C1 segment of cervical spinal cord (tissue), 14 donors: ENCODE data around the gene EIF4G1.

Experiments
- DNase-seq, 14 donors: peaks; one replicate each; lab custom pipeline; 2025; lab: John Stamatoyannopoulos, UW

Gene EIF4G1

DNA sequence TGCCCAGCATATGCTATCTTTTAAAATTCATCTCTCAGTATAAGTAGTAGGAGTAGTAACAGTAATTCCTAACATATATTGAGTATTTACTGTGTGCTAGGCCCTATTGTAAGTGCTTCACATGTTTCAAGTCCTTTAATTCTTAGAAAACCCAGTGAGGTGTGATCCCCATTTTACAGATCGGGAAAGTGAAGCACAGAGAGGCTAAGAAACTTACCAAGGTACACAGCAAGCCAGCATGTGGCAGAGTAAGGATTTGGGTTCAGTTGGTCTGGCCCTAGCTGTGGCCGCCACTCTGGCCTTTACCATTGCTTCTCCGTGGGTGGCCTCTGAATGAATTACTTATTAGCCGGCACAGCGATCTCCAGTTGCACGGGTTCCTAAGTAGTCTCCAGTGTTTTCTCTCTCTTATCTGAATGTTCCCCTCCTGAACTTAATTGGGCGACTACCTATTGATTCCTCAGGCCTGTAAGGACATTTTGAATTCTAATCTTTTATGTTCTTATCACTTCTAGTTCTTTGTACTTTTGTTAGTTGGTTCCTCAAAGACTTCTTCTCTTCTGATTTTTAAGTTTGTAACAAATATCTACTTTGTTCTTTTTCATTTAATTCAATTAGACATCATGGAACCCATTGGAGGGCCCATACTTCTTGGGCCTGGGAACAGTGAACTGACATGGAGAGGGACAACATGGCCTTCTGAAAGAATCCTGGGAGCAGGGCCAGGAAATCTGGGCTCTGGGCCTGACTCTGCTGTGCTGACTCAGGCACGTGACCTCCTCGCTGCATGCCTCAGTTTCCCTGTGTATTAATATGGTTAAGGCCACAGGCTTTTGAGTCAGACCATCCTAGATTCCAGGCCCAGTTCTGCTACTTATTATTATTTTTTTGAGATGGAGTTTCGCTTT is 35.4 kb downstream of the EIF4G1 start:
- peak in 1 of 14 donors; percentile 12 for DNase-seq

DNA sequence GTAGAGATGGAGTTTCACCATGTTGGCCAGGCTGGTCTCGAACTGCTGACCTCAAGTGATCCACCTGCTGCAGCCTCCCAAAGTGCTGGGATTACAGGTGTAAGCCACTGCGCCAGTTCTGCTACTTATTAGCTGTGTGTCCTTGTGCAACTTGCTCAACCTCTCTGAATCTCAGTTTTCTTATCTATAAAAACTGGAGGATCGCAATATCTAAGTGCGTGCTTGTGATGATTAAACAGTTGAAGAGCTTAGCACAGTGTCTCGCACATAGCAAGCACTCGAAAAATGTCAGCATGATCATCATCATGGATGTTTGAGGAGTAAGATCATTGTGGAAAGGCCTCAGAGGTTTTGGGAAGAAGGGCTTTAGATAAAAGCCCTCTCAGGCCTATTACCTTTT is 36.2 kb downstream of the EIF4G1 start:
- no peak for DNase-seq

DNA sequence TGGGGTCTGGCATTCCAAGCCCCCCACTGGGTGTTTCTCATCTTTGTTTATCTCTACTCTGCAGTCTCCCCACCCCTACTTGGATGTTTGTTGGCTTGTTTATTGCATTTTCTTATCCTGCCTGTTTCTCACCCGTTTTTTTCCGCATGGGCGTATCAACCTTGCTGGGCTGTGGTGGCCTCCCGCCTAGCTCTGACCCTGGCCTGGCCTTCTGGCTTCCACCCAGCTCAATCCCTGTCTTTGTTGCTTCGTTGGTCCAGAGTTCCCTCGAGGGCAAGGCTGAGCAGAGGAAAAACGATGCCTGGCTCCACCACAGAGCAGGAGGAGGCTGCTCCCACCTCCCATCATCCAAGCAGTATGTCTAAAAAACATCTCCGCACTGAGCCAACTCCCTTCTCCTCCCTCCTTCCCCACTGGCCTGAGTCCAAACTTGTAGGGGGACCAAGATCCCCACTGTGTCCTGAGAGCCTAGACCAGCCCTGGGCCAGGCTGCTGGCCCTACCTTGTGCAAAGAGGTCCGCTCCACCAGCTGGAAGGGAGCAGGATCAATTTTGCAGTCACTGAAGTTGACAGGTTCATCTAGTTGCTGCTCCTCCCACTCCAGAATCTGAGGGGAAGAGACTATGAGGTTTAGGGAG is 37.2 kb downstream of the EIF4G1 start:
- DNase-seq = no peak

DNA sequence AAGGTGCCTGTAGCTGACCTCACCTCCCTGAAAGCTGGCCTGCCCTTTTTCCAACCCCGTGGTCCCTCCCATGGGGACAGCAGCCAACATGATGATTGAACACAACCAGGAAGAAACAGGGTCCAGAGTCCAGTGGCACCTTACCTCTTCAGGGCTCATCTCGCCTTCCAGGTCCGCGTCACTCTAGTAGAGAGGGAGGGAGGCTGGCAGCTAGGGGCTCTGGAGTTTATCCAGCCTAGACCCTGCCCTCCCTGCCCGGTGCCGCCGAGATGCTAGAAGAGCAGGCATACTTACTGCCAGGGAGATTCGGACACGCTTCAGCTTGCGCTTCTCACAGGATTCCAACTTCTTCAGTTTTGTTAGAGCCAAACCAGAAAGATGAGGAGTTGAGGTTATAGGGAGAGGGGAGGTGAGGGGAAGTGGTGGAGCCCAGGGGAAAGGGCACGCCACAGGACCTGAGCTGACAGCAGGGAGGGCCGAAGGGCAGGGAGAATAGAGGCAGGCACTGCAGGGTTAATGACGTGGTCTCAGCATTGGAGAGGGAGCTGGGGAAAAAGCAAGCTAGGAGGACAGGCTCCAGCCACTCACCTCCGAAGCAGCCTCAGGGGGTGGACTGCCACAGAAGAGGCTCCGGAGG is 37.9 kb downstream of the EIF4G1 start:
- DNase-seq = no peak

DNA sequence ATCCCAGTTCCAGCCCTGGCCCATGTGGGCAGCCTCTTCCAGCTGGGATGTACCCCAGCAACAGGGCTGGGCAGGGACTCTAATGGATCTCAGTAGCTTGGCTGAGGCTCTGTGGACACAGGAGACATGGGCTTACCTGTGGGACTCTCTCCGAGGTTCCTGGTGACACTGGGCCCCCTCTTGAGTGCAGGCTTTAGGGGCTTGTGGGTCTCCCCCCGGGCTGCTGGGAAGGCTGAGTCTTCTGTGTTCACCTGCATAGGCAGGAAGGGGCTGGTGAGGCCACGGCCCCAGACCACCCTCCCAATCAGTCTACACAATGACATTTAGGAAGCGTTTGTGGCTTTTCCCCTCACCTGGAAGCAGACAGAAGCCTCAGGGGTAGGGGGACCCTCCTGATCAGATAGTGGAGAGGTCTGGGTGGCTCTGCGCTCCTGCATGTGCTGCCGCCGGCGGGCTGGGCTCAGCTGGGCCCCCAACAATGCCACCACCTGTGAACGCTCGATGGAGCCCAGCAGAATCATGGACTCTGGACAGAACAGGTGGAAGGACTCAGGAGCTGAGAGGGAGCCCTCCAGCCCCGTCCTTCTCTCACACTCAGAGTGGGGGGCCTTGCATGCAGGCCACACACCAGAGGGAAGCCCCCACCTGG is 38.6 kb downstream of the EIF4G1 start:
- DNase-seq = no peak

DNA sequence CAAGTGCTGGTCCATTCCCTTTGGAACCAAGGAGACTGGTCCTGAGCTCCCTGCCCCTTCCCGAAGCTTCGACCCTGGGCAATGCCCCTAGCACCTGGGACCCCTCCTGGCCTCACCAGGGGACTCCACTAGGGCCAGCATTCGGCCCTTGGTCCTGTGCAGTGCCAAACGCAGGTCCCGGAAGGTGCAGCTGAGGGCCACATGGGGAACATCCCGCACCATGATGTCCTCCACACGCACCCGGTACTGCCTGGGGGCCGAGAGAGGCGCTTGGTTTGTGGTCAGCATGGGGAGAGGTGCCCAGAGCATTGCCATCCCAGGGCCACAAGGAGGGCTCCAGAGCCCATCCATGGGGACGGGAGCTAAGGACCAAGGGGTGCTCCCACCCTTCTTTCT is 39.1 kb downstream of the EIF4G1 start:
- no peak for DNase-seq

DNA sequence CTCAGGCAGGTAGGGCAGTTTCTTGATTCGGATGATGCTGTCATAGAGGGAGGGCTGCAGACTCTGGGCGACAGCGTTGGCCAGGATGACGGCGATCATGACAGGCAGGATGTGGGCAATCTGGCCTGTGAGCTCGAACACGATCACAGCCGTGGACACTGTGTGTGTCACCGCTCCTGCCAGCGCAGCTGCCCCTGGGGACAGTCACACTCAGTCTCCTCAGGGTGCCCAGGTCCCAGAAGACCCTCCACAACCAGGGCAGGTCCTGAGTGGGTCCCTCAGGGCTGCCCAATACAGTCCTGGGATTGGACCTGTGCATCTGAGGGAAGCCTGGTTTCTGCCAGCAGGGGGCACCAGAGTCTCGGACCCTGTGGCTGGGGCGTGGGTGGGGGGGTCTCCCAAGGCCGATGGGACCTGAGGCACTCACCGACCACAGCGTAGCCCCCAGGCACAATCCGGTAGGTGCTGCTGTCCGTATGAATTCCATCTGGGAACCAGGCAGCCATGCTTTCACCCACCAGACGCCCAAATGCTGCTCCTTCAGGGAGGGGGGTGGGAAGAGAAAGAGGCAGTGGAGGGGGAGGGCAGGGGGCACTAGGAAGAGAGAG is 39.8 kb downstream of the EIF4G1 start:
- peak in 2 of 14 donors; percentile 18 to 40 for DNase-seq

DNA sequence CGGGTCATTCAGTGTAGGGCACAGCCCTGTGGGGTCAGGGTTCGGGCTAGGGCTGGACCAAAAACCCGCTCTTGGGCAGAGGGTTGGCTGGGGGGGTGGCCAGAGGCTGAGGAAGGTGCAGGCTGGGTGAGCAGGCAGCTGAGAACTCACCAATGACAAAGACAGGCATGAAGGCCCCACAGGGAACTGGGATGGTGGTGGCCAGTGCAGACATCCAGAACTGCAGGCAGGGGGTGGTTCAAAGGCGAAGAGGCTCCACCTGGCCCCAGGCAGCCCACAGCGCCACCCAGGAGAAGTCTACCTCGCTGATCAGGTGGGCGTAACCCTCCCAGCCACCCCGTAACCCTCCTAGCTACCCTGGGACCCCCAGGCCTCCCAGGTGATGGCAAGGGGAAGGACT is 40.3 kb downstream of the EIF4G1 start:
- DNase-seq = no peak

DNA sequence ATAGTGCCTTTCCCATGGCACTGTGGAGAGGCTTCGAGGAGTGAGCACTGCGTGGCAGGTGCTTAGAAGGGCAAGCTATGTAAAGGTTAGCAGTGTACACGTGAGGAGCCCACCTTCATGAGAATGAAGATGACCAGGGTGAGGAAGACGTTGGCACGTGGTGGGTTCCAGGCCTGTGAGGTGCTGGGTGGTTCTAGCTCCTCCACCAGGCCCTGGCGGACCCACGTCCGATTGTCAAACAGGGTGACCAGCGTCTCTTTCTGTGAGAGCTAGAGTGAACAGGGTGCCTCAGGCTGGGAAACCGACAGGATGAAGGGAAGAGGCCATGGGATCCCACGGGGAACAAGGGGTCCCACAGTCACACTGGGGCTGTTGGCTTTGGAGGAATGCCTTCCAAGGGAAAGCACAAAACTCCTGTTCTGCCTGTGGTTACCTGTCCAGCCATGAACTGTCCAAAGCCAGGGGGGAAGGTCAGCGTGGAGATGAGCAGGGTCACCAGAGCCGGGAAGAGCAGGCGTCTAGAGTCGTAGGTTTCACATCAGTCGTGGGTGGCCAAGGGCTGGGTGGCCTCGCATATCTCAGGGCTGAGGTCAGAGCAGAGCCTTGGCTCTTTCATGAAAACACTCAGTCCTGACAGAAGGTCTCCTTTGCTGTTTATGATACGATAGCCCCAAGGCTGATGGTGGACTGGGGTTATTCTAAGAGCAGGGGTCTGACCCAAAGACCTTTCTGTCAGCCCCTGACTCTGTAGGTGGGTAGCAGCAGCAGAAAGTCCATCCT is 41.0 kb downstream of the EIF4G1 start:
- no peak for DNase-seq

DNA sequence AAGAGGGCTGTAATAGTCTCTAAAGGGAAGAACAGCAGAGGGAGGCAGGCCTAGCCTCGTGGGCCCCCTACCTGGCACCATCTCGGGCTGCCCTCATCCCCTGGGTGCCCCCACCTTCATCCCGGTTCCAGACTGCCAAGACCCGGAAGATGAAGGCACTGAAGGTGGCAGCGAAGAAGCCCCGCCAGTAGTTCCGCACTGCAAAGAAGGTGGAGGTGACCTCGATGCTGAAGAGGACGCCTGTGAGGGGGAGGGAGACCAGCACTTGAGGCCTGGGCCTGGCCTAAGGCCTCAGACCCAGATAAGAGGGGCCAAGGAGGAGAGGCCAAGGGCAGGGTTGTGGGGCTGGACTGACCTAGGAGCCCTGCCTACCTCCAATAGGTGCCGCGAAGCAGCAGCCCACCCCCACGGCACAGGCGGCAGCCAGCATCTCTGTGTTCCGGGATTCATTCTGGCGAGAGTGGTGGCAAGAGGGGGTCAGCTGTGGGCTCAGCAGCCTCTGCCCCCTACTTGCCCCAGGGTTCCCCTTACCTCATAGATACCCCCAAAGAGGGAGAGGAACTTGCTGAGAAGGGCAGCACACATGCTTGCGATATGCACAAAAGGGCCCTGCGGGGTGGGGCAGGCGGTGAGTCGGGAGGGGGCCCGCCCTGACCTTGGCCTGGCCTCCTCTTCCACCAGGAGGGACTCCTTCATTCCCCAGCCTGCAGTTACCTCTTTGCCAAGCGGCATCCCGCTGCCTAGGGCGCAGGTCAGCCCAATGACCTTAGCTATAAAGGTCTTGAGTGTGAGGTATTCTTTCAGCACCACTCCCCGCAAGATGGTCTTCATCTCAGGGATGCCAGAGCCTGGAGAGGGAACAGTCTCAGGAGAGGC is 43.1 kb downstream of the EIF4G1 start:
- no peak for DNase-seq

DNA sequence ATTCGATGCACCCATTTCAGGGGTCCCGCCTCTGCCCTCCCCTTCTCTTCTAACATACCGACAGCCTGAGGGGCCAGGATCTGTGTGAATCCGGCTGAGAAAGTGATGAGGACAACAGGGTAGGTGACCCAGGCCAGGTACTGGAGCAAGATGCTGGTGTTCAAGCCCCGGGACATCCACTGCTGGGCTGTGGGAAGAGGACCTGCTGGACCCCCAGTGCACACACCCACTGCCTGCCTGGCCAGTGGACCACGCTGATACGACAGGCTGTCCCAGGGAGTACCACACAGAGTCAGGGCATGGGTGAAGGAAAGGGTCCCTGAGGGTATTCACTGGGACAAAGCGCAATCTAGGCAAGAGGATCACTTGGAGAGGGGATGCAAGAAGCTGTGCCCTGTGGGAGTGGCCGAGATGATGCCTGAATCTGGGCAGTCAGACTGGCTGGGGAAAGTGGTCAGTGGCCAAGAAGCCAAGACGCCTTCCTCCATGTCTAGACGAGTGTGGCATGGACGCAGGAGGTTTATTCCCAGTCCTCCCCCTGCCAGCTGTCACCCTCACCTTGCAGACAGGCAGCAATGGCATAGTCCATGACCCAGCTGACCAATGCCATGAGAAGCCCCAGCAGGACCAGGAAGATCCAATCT is 43.8 kb downstream of the EIF4G1 start:
- DNase-seq = no peak

DNA sequence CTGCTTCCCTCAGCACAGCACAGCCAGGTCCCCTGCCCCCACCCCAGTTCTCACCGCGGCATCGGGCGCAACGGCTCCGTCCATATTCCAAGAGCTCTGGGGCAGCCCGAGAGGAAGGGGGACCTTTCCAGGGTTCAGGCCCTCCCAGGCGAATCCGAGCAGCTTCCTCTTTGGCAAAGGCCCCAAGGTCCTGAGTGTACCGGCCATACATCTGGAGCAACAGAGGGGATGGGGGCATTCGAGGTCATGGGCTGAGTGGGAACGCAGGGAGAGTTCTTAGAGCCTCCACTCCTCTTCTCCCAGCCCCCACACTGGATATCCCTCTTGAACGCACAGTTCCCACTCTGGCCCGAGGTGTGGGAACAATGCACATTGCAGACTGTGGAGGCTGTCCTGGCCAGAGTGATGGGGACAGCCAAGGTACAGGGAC is 44.5 kb downstream of the EIF4G1 start:
- no peak for DNase-seq

DNA sequence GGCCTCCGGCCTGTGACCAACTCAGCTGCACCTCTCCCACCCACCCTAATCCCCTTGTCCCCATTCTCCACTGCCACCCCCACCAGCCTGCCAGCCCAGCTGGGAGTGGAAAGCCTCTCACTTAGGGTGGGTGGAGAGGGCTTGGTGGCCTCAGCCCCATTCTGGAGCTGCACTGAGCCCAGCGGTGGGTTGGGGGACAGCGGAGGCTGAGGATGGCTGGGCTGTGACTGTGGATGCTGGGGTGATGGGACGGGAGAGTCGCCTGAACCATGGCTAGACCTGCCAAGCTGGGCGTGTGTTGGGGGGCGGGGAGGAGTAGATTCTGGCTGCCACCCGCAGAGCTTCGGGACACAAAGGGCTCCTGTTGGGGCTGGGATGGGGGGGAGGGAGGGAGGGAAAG is 45.2 kb downstream of the EIF4G1 start:
- DNase-seq = peak in 12 of 14 donors; percentile 20 to 74 (median 62)

DNA sequence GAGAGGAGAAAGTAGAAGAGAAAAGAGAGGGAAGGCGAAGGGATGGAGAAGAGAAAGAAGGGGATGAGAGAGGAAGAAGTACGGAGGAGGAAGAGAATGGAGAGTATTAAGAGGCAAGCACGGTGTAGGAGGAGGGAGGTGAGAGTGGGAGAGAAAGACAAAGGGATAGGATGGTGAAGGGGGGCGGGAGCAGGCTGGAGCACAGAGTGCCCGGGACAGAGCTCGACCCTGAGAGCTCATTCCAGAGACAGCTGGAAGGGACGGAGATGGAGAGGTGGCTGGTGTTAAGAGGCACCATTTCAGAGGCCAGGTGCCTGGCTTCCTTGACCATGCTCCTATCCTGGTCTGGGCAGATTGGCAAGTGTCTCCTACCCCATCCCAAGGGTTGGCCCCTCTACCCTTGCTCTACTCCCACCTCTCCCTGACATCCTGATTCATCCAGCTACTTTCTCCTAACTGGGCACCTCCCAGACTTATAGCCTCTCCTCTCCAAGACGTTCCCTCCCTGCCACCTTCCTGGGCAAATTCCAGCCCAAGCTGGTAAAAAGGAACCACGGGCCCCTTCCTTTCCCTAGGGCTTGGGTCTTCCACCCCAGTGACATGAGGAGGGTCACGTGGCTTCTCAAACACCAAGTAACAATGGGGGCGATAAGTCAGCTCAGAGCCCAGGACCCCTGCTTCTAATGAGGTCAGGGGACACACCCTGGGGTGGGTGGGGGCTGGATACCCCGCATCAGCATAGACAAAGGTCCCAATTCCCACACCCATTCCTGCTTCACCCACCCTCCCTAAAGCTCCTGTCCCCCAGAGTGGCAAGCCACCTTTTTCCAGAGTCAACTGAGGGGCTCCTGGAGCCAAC is 45.9 kb downstream of the EIF4G1 start:
- peak in 5 of 14 donors; percentile 19 to 64 (median 46) for DNase-seq

DNA sequence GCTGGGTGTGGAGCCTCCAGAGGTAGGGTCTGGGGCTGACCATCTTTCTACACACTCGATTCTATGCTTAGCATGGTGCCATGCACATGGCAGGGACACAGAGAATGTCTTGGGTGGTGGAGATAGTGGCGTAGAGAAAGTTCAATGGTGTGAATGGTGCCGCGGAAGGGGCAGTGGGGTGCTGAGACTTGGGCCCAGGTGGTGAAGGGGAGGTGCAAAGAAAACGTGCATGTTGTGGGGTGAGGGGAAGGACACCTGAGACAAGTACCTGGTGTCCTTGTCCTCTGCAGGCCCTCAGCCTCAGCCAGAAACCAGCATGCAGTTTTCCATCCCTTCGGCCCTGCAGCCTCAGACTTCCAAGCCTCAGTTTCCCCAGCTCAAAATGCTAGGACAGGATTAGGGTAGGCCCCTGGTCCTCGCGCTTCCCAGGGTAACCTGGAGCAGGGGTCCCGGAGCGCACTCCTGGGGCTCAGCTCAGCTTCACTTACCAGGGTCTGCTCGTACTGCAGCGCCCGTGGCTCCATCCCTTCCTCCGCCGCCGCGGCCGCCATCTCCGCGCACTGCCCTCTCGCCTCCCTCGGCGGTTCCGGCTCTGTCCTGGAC is 46.6 kb downstream of the EIF4G1 start:
- DNase-seq = peak in 3 of 14 donors; percentile 20 to 78 (median 65)

DNA sequence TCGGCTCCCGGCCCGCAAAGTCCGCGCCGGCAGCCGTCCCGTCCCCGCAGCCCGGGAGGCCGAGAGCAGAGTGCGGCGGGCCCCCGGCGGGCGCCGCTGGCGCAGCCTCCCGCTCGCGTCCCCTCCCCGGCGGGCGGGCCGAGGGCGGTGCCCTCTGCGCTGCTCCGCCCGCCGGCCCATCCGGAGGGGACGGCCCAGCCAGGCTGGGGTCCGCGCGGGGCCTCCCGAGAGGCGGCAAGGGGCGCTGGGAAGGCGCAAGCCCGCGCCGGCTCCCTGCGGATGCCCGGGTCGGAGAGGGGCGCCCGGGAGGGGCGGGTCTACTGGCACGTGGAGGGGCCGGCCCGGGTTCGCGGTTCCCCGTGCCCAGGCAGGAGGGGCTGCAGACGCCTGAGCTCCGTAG is 47.1 kb downstream of the EIF4G1 start, which contains the start of the genes CLCN2 and POLR2H:
TSS of gene CLCN2 (minus strand) at position 74 of the 400 bp plus-strand sequence. CDS start 126 bp downstream, outside the sequence.
TSS of gene POLR2H (plus strand) at position 179 of the 400 bp plus-strand sequence. CDS start 1,783 bp downstream, outside the sequence.
- peak in 12 of 14 donors; percentile 24 to 82 (median 65) for DNase-seq

DNA sequence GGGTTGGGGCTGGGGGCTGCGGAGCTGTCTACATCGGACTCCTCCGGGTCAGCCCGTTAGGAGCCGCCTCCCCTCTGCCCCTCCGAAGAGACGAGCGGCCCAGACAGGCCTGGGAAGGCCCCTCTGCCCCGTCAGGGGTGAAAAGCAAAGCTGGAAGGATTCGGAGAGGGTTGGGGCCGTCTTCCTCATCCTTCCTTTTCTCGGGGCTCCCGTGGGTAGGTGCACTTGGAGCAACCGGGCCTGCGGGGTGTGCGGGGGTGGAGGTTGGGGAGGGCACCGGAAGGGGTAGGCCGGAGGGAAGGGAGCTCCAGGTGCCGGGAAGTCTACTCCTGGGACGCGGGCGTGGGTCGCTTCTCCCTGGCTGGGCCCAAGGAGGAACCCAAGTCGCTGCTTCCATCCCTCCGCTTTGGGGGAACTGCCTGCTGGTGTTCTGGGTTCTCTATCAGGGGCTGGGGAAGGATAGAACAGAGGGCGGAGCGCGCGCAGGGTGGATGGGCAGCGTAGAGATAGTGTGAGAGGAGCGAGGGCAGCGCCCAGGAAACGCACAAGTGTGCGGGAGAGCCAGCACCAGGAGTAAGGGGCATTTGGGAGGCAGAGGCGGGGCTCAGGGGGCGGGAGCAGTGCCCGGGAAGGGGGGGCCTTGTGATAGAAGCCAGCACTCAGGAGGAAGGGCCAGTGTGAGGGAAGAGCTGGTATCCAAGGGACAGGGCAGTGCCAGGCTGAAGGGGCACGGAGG is 47.7 kb downstream of the EIF4G1 start:
- peak in 13 of 14 donors; percentile 36 to 92 (median 85) for DNase-seq
